Measurements from ENCODE around the gene SLC17A4. TPM values are rescaled to one million over a fixed set of nuclear protein-coding genes. Genes with fewer than 3 reads are reported as not detected.

The SLC17A4 gene
- total RNA-seq, 4 donors from 2014 or later, result not detected

GRCh38 chr6:25793970-25794369 lies 39.4 kb downstream of the SLC17A4 start:
- DNase-seq (ENCODE audit: extremely low spot score), result no peak
- H3K36me3 ChIP-seq, result no peaks in the 10 kb centered on the region
- H3K4me1 ChIP-seq, result no peaks in the 10 kb centered on the region
- TF ChIP-seq EP300 (IDR thresholded peaks at IDR 0.05), result no peak
- no peak for TF ChIP-seq POLR2A (IDR thresholded peaks at IDR 0.05; ENCODE audit: low read depth)
- no peak for TF ChIP-seq CTCF (IDR thresholded peaks at IDR 0.05)
- TF ChIP-seq POLR2AphosphoS5 (IDR thresholded peaks at IDR 0.05), result no peak
- H3K4me3 ChIP-seq, result no peak overlapping the region
- no peaks in the 10 kb centered on the region for H3K27me3 ChIP-seq
- no peak overlapping the region for H3K27ac ChIP-seq (replicated peaks in 1 of 4)
- intact Hi-C loops (cut with DNase I), result no loop called here
- H3K9me3 ChIP-seq, result no peaks in the 10 kb centered on the region
- 91% methylated on average over 1 of the region's 1 CpG for WGBS

- intact Hi-C loops (cut with DNase I), result no loop called here
- H3K9me3 ChIP-seq, result no peaks in the 10 kb centered on the region
- TF ChIP-seq CTCF (IDR thresholded peaks at IDR 0.05) (no peak), EP300 (IDR thresholded peaks at IDR 0.05) (no peak), POLR2A (IDR thresholded peaks at IDR 0.05; ENCODE audit: low read depth) (no peak), POLR2AphosphoS5 (IDR thresholded peaks at IDR 0.05) (no peak)
- WGBS, result 87% methylated on average over 2 of the region's 2 CpGs
- DNase-seq (ENCODE audit: extremely low spot score), result no peak
- no peaks in the 10 kb centered on the region for H3K36me3 ChIP-seq
- no peaks in the 10 kb centered on the region for H3K27me3 ChIP-seq
- no peak overlapping the region for H3K4me3 ChIP-seq
- no peak overlapping the region for H3K27ac ChIP-seq (replicated peaks in 1 of 4)
- no peaks in the 10 kb centered on the region for H3K4me1 ChIP-seq
These were observed 40.2 kb downstream of the SLC17A4 start for GRCh38 chr6:25794784-25795183.

- Histone ChIP-seq H3K27ac (replicated peaks in 1 of 4) (no peak overlapping the region), H3K27me3 (peaks cover 0 to 5% (median 0%) of the 10 kb centered on the region in 4 donors), H3K4me3 (no peak overlapping the region), H3K9me3 (no peaks in the 10 kb centered on the region), H3K4me1 (no peaks in the 10 kb centered on the region), H3K36me3 (no peaks in the 10 kb centered on the region)
- 76% methylated on average over 4 of the region's 4 CpGs for WGBS
- intact Hi-C loops (cut with DNase I), result no loop called here
- DNase-seq (ENCODE audit: extremely low spot score), result no peak
- no peak for TF ChIP-seq EP300 (IDR thresholded peaks at IDR 0.05)
- TF ChIP-seq CTCF (IDR thresholded peaks at IDR 0.05), result no peak
- no peak for TF ChIP-seq POLR2AphosphoS5 (IDR thresholded peaks at IDR 0.05)
- no peak for TF ChIP-seq POLR2A (IDR thresholded peaks at IDR 0.05; ENCODE audit: low read depth)
These were observed 46.9 kb downstream of the SLC17A4 start for GRCh38 chr6:25801436-25801835.

GRCh38 chr6:25804804-25805203 lies 50.3 kb downstream of the SLC17A4 start:
- WGBS, result 79% methylated on average over 2 of the region's 2 CpGs
- no peak overlapping the region for H3K27ac ChIP-seq (replicated peaks in 1 of 4)
- intact Hi-C loops (cut with DNase I), result no loop called here
- H3K4me1 ChIP-seq, result no peaks in the 10 kb centered on the region
- no peak for DNase-seq (ENCODE audit: extremely low spot score)
- no peaks in the 10 kb centered on the region for H3K9me3 ChIP-seq
- H3K27me3 ChIP-seq, result peaks cover 0 to 5% (median 0%) of the 10 kb centered on the region in 4 donors
- H3K36me3 ChIP-seq, result no peaks in the 10 kb centered on the region
- TF ChIP-seq POLR2AphosphoS5 (IDR thresholded peaks at IDR 0.05) (no peak), EP300 (IDR thresholded peaks at IDR 0.05) (no peak), CTCF (IDR thresholded peaks at IDR 0.05) (no peak), POLR2A (IDR thresholded peaks at IDR 0.05; ENCODE audit: low read depth) (no peak)
- H3K4me3 ChIP-seq, result no peak overlapping the region

- no peak for DNase-seq (ENCODE audit: extremely low spot score)
- intact Hi-C loops (cut with DNase I), result no loop called here
- 56% methylated on average over 3 of the region's 3 CpGs for WGBS
- no peak overlapping the region for H3K27ac ChIP-seq (replicated peaks in 1 of 4)
- no peaks in the 10 kb centered on the region for H3K36me3 ChIP-seq
- H3K4me1 ChIP-seq, result no peaks in the 10 kb centered on the region
- no peaks in the 10 kb centered on the region for H3K27me3 ChIP-seq
- TF ChIP-seq POLR2AphosphoS5 (IDR thresholded peaks at IDR 0.05), result no peak
- H3K9me3 ChIP-seq, result no peaks in the 10 kb centered on the region
- no peak overlapping the region for H3K4me3 ChIP-seq
These were observed 60.7 kb downstream of the SLC17A4 start for GRCh38 chr6:25815194-25815593.

Data from esophagus muscularis mucosa (tissue), 4 donors.